GM19351 (cell line): ENCODE measurements around the gene MEX3B.

ENCODE experiments used
- ATAC-seq: cut with Tn5 transposase; IDR thresholded peaks from one replicate; pipeline ENCODE4 v1.9.1; 2021; ENCODE audit warnings: mild to moderate bottlenecking, moderate library complexity; ENCODE audit not compliant: unreplicated experiment

MEX3B gene

GRCh38 chr15:82045892-82046665 is at the start of gene MEX3B:
Gene MEX3B, minus strand, starts transcription at chr15:82046018. Its CDS starts 313 bp downstream, at chr15:82045705.
- peak; percentile 73 for ATAC-seq

DNA sequence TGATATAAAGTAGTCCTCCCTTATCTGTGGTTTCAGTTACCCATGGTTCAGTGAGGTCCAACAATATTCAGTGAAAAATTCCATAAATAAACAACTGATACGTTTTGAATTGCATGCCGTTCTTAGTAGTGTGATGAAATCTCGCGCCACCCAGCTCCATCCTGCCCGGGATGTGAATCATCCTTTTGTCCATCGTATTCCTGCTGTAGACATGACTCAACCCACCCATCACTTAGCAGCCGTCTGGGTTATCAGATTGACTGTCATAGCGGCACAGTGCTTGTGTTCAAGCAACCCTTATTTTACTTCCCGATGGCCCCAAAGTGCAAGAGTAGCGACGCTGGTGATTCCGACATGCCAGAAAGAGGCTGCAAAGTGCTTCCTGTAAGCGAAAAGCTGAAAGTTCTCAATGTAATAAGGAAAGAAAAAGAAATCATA is 48.0 kb upstream of the MEX3B start:
- ATAC-seq: no peak

- no peak for ATAC-seq
Measured at GRCh38 chr15:82093325-82093724, 47.5 kb upstream of the MEX3B start.

DNA sequence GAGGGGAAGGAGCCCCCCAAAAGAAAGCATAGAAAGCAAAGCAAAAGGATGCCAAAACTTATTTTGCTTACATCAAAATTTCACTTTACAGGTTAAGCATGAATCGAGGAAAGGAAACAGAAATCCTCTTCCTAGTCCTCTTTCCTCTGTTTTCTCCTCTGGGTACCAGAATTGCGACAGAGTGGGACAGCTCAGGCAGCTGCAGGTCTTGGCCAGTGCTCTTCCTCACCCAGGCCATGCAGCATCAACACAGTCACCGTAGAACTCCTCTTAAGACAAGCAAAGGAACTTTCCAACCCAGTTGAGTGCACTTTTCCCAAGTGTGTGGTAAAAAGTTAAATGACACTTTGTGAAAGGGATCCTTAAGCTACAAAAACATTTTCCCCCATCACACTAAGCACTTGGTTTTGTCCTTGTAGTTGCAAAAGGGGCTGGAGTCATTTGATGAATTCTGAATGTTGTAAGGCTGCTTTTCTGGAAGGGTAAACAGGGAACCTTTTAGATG is 45.9 kb upstream of the MEX3B start:
- no peak for ATAC-seq

- no peak for ATAC-seq
Measured at GRCh38 chr15:82086243-82086995, 40.6 kb upstream of the MEX3B start.

GRCh38 chr15:82081914-82082762 is 36.3 kb upstream of the MEX3B start:
- no peak for ATAC-seq

DNA sequence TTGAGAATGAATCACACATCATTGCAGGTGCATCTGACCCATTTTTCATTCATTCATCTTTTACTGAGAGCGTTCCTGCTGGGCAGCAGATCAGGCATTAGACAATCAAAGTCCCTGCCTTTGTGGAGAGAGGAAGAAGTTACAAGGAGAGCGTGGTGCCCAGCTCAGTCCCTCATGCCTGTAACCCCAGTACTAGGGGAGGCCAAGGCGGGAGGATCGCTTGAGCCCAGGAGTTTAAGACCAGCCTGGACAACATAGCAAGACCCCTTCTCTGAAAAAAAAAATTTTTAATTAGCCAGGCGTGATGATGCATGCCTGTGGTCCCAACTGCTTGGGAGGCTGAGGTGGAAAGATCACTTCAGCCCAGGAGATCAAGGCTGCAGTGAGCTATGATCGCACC is 35.0 kb upstream of the MEX3B start:
- no peak for ATAC-seq

DNA sequence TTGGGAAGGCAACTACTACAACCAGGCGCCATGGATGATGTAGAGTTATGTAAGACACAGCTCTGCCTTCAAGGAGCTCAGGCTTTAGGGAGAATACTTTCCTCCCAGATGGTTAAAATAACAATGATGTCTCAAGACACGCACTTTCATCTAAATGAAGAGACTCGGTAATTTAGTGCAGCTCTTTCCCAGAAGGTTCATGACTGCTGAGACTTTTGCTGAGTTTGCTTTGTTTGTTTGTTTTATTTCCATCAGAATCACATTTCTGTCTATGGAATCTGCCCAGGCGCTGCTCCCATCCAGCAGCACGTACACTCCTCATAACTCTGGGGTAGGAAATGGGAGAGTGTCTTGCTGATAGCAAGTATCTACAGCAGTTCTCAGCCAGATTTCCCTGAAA is 33.9 kb upstream of the MEX3B start:
- ATAC-seq: no peak

DNA sequence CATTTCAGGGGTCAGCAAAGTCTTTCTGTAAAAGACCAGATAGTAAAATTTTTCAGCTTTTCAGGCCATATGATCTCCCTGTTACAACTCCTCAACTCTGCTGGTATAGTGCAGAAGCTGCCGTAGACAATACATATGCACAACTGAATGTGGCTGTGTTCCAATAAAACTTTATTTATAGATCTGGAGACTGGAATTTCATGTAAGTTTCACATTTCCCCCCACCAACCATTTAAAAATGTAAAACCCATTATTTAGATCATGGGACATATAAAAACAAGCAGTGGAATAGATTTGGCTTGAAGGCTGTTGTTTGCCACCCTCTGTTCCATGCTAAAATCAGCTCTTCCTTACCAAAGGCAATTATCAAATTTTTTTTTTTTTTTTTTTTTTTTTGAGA is 28.8 kb upstream of the MEX3B start:
- ATAC-seq: no peak

DNA sequence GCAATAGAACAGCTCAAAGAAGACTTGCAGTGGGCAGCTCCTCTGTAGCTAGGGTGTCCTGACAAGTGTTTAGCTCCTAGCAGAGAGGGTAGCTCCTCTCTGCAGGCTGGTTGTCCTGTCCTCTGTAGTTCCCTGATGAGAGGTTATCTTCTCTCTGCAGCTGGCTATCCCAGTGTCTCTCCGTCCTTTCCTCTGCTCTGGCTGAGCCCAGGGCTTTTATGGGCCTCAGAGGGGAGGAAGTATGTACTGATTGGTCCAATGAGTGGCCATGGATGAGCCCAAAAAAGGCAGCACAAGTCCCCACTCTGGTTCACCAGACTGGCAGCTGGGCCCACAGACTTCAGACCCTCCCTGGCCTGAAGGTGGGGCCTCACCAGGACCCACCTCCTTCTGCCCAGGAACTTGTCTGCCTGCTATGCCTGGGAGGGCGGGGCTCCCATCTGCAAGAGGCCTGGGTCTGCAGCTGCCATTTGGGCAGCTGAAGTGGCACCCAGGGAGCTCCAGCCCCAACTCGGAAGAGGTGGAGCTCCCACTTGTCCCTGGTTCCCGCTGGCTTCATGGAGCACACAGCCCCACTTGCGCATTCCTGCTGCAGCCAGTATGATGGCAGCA is 27.2 kb upstream of the MEX3B start:
- ATAC-seq: no peak

DNA sequence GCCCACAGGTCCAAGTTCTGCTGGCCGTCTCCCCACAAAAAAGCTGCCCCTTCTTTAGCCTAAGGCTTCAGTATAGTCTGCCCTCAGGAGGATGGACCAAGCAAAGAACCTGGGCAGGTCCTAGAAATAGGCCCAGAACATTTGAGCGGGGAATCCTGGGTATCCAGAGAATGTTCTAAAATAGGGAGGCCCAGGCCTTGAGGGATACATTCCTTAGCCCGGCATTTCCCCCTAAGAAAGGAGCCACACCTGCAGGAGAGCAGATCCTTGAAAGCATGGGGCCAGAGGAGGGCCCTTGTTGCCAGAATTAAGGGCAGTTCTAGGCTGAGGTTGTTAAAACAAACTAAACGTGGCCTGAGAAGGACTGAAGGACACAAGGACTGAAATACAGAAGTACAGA is 20.6 kb upstream of the MEX3B start:
- ATAC-seq: no peak

DNA sequence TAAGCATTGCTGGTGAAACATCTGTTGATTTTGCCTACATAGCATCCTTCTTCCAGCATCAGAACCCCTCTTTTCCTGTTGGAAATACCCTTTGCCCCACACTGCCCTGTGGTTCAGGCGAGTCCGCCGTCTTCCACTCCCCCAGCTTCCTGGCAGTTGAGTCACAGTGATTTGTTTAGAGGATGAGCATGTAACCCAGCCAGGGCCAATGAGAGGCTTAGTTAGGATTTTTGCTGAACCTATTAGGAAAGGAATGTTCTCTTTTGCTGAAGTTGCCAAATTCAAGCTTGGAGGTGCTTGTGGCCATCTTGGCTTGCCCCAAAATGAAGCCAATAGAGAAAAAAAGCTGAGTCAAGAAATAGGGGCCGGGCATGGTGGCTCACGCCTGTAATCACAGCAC is 19.0 kb upstream of the MEX3B start:
- no peak for ATAC-seq

DNA sequence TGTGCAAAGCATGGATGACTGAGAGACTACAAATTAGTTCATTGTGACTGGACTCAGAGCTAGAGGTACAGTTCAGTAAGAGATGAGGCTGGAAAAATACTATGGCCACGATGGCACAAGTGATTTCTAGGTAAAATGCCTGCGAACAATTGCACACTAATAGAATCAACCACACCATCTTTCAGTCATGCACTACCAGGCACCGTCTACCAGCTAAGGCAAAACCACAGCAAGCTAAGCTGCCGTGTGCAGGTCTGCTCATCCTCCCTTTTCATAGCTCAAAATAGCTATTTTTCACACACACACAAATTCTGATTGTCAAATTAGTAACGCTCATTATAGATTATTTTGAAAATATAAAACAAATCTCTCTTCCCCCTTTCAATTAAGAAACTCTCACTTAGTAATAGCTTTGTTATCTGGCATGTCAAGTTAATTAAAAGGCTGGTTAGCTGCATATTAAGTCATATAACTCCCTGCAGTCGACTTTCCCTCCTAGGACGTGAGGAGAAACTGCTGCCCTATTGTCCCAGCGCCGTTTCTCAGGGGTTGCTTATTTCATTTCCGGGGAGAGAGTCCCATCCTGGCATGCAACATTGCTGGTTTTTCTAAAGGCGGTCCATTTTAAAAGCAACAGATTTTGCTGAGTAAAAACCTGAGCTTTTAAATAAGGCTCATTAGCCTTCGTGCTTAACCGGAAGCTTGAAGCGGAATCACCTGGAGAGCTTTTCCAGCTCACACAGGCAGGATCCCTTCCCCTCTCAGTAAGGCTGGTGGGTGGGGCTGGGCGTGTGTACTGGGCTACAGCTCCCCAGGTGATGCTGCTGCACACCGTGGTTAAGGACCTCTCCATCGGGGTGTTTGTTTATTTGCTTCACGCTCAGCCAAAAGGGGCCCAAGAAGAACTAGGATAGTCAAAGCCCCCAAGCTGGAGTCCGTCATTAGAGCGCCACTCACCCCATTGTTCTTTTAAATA is 16.9 kb upstream of the MEX3B start:
- no peak for ATAC-seq

DNA sequence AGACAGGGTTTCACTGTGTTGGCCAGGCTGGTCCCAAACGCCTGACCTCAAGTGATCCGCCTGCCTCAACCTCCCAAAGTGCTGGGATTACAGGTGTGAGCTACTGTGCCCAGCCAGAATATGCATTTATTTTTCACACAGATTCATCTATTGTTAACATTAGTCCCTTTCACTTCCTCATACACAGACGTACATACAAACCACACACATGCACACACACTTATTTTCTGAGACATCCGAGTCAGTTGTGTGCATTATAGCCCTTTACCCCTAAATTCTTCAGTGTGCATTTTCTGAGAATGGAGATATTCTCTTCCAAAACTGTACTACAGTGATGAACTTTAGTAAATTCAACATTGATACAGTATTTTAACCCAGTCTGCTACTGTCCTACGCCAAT is 15.0 kb upstream of the MEX3B start:
- no peak for ATAC-seq

GRCh38 chr15:82058517-82059204 is 12.8 kb upstream of the MEX3B start:
- no peak for ATAC-seq

GRCh38 chr15:82058026-82058425 is 12.2 kb upstream of the MEX3B start:
- no peak for ATAC-seq

DNA sequence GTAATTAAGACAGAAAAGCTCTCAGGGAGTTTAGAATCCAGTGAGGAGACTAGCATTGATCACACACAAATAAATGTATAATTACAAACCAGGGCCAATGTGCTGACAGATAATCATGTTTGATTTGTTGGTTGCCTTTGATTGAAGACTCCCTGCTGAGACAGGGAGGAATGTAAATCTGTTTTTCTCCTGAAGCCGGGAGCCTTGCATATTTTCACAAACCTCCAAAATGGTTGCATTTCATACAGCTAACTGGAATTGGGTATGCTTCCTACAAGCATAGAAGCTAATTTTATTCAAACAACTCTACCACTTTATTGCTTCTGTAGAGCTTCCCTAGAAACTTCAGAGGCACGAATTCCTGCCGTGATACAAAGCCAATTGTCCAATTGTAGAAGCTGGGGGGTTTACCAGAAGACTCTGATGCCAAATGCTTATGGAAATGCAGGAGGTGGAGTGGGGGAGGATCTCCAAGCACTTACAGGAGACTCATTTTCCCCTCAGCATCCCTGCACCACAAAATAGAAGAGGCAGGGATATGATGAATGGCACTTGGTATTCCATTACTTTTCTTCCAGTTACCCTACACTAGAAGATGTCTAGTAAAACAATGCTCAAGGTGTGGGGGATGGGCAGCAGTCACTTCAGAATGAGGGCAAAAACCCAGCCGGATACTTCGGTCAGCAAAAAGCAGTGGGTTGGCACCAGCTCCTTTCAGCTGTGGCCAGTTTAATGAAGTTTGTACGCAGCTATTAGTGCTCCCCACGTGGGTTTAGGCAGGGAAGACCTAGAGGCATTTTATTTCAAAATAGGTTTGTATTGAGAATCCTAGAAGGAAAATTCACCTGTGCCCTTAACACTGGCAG is 11.4 kb upstream of the MEX3B start:
- ATAC-seq: no peak

GRCh38 chr15:82052751-82053150 is 6.9 kb upstream of the MEX3B start:
- ATAC-seq: no peak
